PFSK-1 (cell line): ENCODE results near the gene SPRY1.

Experiments used
- FOXP2 ChIP-seq: optimal IDR thresholded peaks from 2 replicates; pipeline ENCODE3; 2011; ENCODE audit warnings: borderline replicate concordance, control low read depth, inconsistent platforms; ENCODE audit not compliant: insufficient read depth; ENCODE audit errors: extremely low read length, extremely low read depth
- POLR2AphosphoS5 ChIP-seq: IDR thresholded peaks from 2 replicates; pipeline ENCODE4 v1.6.1; 2012; ENCODE audit warnings: low read depth, mild to moderate bottlenecking, control low read depth, low read length, moderate library complexity
- REST ChIP-seq, 2 experiments: IDR thresholded peaks; 2 replicates each; pipeline versions ENCODE4 v1.6.1 to v1.8.0; 2011 to 2012; ENCODE audit warnings: low read depth in 2 of 2, low read length in 2 of 2, control low read depth in 1 of 2, inconsistent platforms in 1 of 2, mild to moderate bottlenecking in 1 of 2, moderate library complexity in 1 of 2; ENCODE audit not compliant: insufficient read depth in 1 of 2
- SIN3A ChIP-seq: IDR thresholded peaks from 2 replicates; pipeline ENCODE4 v1.6.1; 2012; ENCODE audit warnings: mild to moderate bottlenecking, low read length, moderate library complexity, borderline replicate concordance; ENCODE audit not compliant: insufficient read depth
- TAF1 ChIP-seq: IDR thresholded peaks from 2 replicates; pipeline ENCODE4 v1.6.1; 2012; ENCODE audit warnings: low read length, control low read depth, borderline replicate concordance; ENCODE audit not compliant: insufficient read depth

SPRY1 gene

GRCh38 chr4:123350191-123350544, 46.4 kb upstream of the SPRY1 start:
- TF ChIP-seq TAF1 (no peak), POLR2AphosphoS5 (no peak), FOXP2 (no peak)

- TF ChIP-seq TAF1 (no peak), POLR2AphosphoS5 (no peak), FOXP2 (no peak), SIN3A (no peak), REST (IDR thresholded peaks at IDR 0.05; ENCODE audit: insufficient read depth in 1 of 2, low read depth in 2 of 2, low read length in 2 of 2) (no peak)
Observed at GRCh38 chr4:123350726-123351125, 45.9 kb upstream of the SPRY1 start.

GRCh38 chr4:123351713-123352112, 44.9 kb upstream of the SPRY1 start:
- TF ChIP-seq REST (IDR thresholded peaks at IDR 0.05; ENCODE audit: insufficient read depth in 1 of 2, low read depth in 2 of 2, low read length in 2 of 2) = no peak
- no peak for TF ChIP-seq POLR2AphosphoS5
- TF ChIP-seq TAF1 = no peak
- no peak for TF ChIP-seq SIN3A
- no peak for TF ChIP-seq FOXP2

GRCh38 chr4:123352240-123352945, 44.2 kb upstream of the SPRY1 start:
- TF ChIP-seq REST (IDR thresholded peaks at IDR 0.05; ENCODE audit: insufficient read depth in 1 of 2, low read depth in 2 of 2, low read length in 2 of 2) (no peak), FOXP2 (no peak), POLR2AphosphoS5 (no peak), SIN3A (no peak), TAF1 (no peak)

- TF ChIP-seq REST (IDR thresholded peaks at IDR 0.05; ENCODE audit: insufficient read depth in 1 of 2, low read depth in 2 of 2, low read length in 2 of 2) (no peak), FOXP2 (no peak)
Observed at GRCh38 chr4:123352966-123353365, 43.6 kb upstream of the SPRY1 start.

GRCh38 chr4:123353656-123354055, 42.9 kb upstream of the SPRY1 start:
- TF ChIP-seq SIN3A (no peak), TAF1 (no peak), REST (IDR thresholded peaks at IDR 0.05; ENCODE audit: insufficient read depth in 1 of 2, low read depth in 2 of 2, low read length in 2 of 2) (no peak), POLR2AphosphoS5 (no peak), FOXP2 (no peak)
